Loucy (cell line): ENCODE data around the gene MBP.

Source experiments
- H2AFZ ChIP-seq: fragments of 200-600 bp; sonication (generic); 2 replicates; pipeline ENCODE4 v1.6.0; 2016; ENCODE audit warnings: antibody characterized with exemption, mild to moderate bottlenecking, low read length, moderate library complexity
- H3F3A ChIP-seq: fragments of 200-600 bp; 2 replicates; pipeline ENCODE4 v1.6.0; 2016; ENCODE audit warnings: antibody characterized with exemption, low read depth, mild to moderate bottlenecking
- H3K27me3 ChIP-seq: fragments of 200-600 bp; sonication (generic); 2 replicates; pipeline ENCODE4 v1.6.1; 2014; ENCODE audit warnings: low read length, mild to moderate bottlenecking; ENCODE audit not compliant: insufficient read depth, poor library complexity, severe bottlenecking
- H3K36me3 ChIP-seq: fragments of 200-600 bp; sonication (generic); 2 replicates; pipeline ENCODE4 v1.6.1; 2016; ENCODE audit warnings: low read length; ENCODE audit not compliant: insufficient read depth
- H3K4me1 ChIP-seq: fragments of 200-600 bp; sonication (generic); 2 replicates; pipeline ENCODE4 v1.5.1; 2014; ENCODE audit warnings: low read length, mild to moderate bottlenecking; ENCODE audit not compliant: insufficient read depth, poor library complexity, severe bottlenecking
- H3K4me2 ChIP-seq: fragments of 200-600 bp; sonication (generic); 2 replicates; pipeline ENCODE4 v1.6.0; 2014; ENCODE audit warnings: antibody characterized with exemption, low read length, low read depth, mild to moderate bottlenecking; ENCODE audit not compliant: poor library complexity, severe bottlenecking
- H3K4me3 ChIP-seq: fragments of 200-600 bp; sonication (generic); 2 replicates; pipeline ENCODE4 v1.5.1; 2014; ENCODE audit warnings: low read length, mild to moderate bottlenecking, mixed read lengths; ENCODE audit not compliant: poor library complexity, severe bottlenecking
- H3K79me2 ChIP-seq: fragments of 200-600 bp; sonication (generic); 2 replicates; pipeline ENCODE4 v1.6.1; 2014; ENCODE audit warnings: low read length; ENCODE audit not compliant: insufficient read depth
- H3K9ac ChIP-seq: fragments of 200-600 bp; sonication (generic); 2 replicates; pipeline ENCODE4 v1.6.0; 2014; ENCODE audit warnings: mild to moderate bottlenecking, low read depth, low read length, moderate library complexity; ENCODE audit not compliant: poor library complexity, severe bottlenecking
- H3K9me2 ChIP-seq: fragments of 200-600 bp; sonication (generic); replicated peaks from 2 replicates; pipeline ENCODE4 v1.6.1; 2016; ENCODE audit warnings: low read depth, low read length, mixed read lengths
- H3K9me3 ChIP-seq: fragments of 200-600 bp; sonication (generic); 2 replicates; pipeline ENCODE4 v1.6.1; 2014; ENCODE audit warnings: mild to moderate bottlenecking, antibody characterized with exemption, low read length, low read depth; ENCODE audit not compliant: insufficient read depth
- H4K20me1 ChIP-seq: fragments of 200-600 bp; sonication (generic); 2 replicates; pipeline ENCODE4 v1.6.0; 2014; ENCODE audit warnings: antibody characterized with exemption, low read length, mild to moderate bottlenecking; ENCODE audit not compliant: insufficient read depth, poor library complexity, severe bottlenecking
- EZH2phosphoT487 ChIP-seq: fragments of 200-600 bp; IDR thresholded peaks from 2 replicates; pipeline ENCODE4 v1.6.1; 2018; ENCODE audit warnings: antibody characterized with exemption, mild to moderate bottlenecking, moderate library complexity, borderline replicate concordance
- TF ChIP-seq, protein P1 (sequence below): fragments of 200-600 bp; sonication (generic); conservative IDR thresholded peaks from 2 replicates; pipeline ENCODE4 v1.5.1; 2014; ENCODE audit warnings: mild to moderate bottlenecking, antibody characterized with exemption, low read length

Gene MBP

DNA sequence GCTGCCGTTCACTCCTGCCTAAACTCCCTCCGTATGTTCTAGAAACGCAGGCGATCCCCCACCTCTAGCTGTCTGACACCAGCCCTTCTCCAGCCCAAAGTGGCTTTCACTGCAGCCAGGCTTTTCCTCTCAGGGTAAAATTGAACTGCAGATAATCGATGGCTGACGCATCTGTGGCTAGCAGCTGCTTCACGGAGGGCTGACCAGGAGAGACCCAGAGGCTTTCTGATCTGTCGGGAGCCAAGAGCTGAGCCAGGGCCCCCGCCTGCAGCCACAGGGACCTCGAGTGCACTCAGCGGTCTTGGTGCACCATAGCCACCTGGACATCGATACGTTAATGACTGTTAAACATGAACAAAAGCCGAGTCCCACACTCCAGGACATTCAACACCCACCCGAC lies 107.5 kb downstream of the MBP start:
- H3K4me1 ChIP-seq, result peaks cover 33% of the 10 kb centered on the region

DNA sequence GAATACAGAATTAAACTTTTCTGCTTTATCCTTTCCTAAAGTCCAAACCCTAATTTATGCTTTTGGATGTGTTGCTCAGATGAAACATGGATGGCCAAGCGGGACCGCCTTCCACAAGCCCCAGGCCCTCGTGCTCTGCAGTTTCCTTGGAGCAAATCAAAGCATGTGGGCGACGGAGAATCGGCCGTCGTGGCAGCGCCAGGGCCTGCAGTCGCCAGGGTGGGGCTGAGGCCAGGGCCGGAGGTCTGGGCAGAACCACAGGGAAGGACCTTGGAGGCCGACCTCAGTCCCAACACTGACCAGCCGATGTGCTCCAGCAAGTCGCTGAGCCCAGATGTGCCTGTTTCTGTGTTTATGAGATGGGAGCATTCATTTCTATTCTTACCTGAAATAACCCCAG lies 108.1 kb downstream of the MBP start:
- no peaks in the 10 kb centered on the region for H3K9me3 ChIP-seq
- H3K4me2 ChIP-seq, result no peak overlapping the region
- no peaks in the 10 kb centered on the region for H3K9me2 ChIP-seq
- H3K4me3 ChIP-seq, result no peak overlapping the region
- H3K36me3 ChIP-seq, result no peaks in the 10 kb centered on the region
- H3K27me3 ChIP-seq, result no peaks in the 10 kb centered on the region
- H2AFZ ChIP-seq, result no peak overlapping the region
- peaks cover 34% of the 10 kb centered on the region for H3K4me1 ChIP-seq
- no peak overlapping the region for H3K9ac ChIP-seq
- H3K79me2 ChIP-seq, result no peaks in the 10 kb centered on the region
- TF ChIP-seq, protein P1, sequence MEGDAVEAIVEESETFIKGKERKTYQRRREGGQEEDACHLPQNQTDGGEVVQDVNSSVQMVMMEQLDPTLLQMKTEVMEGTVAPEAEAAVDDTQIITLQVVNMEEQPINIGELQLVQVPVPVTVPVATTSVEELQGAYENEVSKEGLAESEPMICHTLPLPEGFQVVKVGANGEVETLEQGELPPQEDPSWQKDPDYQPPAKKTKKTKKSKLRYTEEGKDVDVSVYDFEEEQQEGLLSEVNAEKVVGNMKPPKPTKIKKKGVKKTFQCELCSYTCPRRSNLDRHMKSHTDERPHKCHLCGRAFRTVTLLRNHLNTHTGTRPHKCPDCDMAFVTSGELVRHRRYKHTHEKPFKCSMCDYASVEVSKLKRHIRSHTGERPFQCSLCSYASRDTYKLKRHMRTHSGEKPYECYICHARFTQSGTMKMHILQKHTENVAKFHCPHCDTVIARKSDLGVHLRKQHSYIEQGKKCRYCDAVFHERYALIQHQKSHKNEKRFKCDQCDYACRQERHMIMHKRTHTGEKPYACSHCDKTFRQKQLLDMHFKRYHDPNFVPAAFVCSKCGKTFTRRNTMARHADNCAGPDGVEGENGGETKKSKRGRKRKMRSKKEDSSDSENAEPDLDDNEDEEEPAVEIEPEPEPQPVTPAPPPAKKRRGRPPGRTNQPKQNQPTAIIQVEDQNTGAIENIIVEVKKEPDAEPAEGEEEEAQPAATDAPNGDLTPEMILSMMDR, result no peak
- TF ChIP-seq EZH2phosphoT487, result no peak
- no peaks in the 10 kb centered on the region for H3F3A ChIP-seq
- no peaks in the 10 kb centered on the region for H4K20me1 ChIP-seq

More for the DNA sequence above, 107.5 kb downstream of the MBP start:
- Histone ChIP-seq H3K27me3 (no peaks in the 10 kb centered on the region), H2AFZ (no peak overlapping the region), H3K4me2 (no peak overlapping the region), H3K9ac (no peak overlapping the region), H3K79me2 (no peaks in the 10 kb centered on the region), H3K36me3 (no peaks in the 10 kb centered on the region), H3F3A (no peaks in the 10 kb centered on the region), H3K9me2 (no peaks in the 10 kb centered on the region), H3K4me3 (no peak overlapping the region), H3K9me3 (no peaks in the 10 kb centered on the region), H4K20me1 (no peaks in the 10 kb centered on the region)
- TF ChIP-seq, protein P1, result no peak
- no peak for TF ChIP-seq EZH2phosphoT487

DNA sequence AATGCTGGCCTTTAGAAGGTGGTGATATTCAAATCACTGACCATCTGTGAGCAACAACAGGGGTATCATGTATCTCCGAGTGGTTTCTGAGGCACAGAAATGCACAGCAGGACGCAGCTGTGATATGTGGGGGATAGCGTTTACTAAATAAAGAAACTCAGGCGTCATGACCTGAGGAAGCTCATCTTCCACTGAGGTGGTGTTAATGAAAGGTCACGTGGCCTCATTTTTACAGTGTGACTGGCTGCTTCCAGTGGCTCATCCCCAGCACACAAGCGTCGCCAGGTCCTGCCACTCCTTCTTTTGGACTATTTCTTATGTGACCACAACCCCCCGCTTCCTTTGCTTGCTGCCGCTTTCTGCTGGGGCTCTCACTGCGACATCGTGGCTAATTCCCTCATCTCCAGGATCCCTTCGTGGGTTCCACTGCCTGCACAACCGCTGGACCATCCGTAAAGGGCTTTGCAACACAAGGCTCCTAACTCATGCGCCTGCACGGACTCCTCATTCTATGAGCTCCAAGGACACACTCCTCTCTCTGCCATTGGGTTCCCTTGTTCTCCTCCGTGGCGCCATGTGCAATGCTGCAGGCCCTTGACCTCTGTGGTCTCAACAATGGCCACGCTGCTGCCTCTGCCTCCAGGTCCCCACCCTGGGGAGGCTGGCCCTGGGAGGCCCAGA lies 109.3 kb downstream of the MBP start:
- no peaks in the 10 kb centered on the region for H3K9me2 ChIP-seq
- TF ChIP-seq EZH2phosphoT487, result no peak
- TF ChIP-seq, protein P1, result no peak
- no peak overlapping the region for H3K4me3 ChIP-seq
- no peaks in the 10 kb centered on the region for H3K36me3 ChIP-seq
- no peak overlapping the region for H2AFZ ChIP-seq
- H3K27me3 ChIP-seq, result no peaks in the 10 kb centered on the region
- H3K4me1 ChIP-seq, result peaks cover 34% of the 10 kb centered on the region
- H4K20me1 ChIP-seq, result no peaks in the 10 kb centered on the region
- no peak overlapping the region for H3K4me2 ChIP-seq
- no peak overlapping the region for H3K9ac ChIP-seq
- H3F3A ChIP-seq, result no peaks in the 10 kb centered on the region
- no peaks in the 10 kb centered on the region for H3K79me2 ChIP-seq
- no peaks in the 10 kb centered on the region for H3K9me3 ChIP-seq
